SU-DHL-6 (cell line): Measurements from ENCODE around the gene STK11.
"Not testable (repeated sequence)": the region's sequence is repeated elsewhere in the genome, so short reads cannot be mapped to it uniquely, and the experiment has no call there.

Source experiments
- H2AFZ ChIP-seq: fragments of 200-600 bp; sonication (generic); 2 replicates; pipeline ENCODE4 v1.6.1; 2014; ENCODE audit warnings: low read depth, mild to moderate bottlenecking, moderate library complexity, mixed read lengths, antibody characterized with exemption, low read length; ENCODE audit not compliant: severe bottlenecking
- H3F3A ChIP-seq: fragments of 200-600 bp; shearing (Covaris generic); 2 replicates; pipeline ENCODE4 v1.6.0; 2016; ENCODE audit warnings: antibody characterized with exemption, mild to moderate bottlenecking; ENCODE audit not compliant: insufficient read depth
- H3K27ac ChIP-seq: fragments of 200-600 bp; sonication (generic); 2 replicates; pipeline ENCODE4 v1.5.1; 2016; ENCODE audit warnings: low read depth, mild to moderate bottlenecking, low read length, moderate library complexity, mixed read lengths
- H3K27me3 ChIP-seq: fragments of 200-600 bp; sonication (generic), shearing (Covaris generic); 2 replicates; pipeline ENCODE4 v1.6.0; 2014; ENCODE audit warnings: mild to moderate bottlenecking, low read length
- H3K36me3 ChIP-seq: fragments of 200-600 bp; sonication (generic); 2 replicates; pipeline ENCODE4 v1.6.1; 2014; ENCODE audit warnings: mild to moderate bottlenecking, low read length, mixed read lengths
- H3K4me2 ChIP-seq: fragments of 300-600, 200-600 bp; shearing (Covaris generic), sonication (generic); 2 replicates; pipeline ENCODE4 v1.6.0; 2014; ENCODE audit warnings: low read length, low read depth, mild to moderate bottlenecking; ENCODE audit not compliant: poor library complexity, severe bottlenecking
- H3K4me3 ChIP-seq: fragments of 200-600 bp; sonication (generic); 2 replicates; pipeline ENCODE4 v1.5.1; 2014; ENCODE audit warnings: antibody characterized with exemption, low read length, mild to moderate bottlenecking, mixed read lengths; ENCODE audit not compliant: insufficient read depth, poor library complexity, severe bottlenecking
- H3K79me2 ChIP-seq: fragments of 200-600 bp; sonication (generic); 2 replicates; pipeline ENCODE4 v1.6.1; 2014; ENCODE audit warnings: mild to moderate bottlenecking, low read length, moderate library complexity; ENCODE audit not compliant: insufficient read depth
- H3K9ac ChIP-seq: fragments of 200-600 bp; sonication (generic); 2 replicates; pipeline ENCODE4 v1.7.0; 2014; ENCODE audit warnings: mild to moderate bottlenecking, low read length
- H3K9me2 ChIP-seq: fragments of 200-600 bp; sonication (generic); replicated peaks from 2 replicates; pipeline ENCODE4 v1.6.1; 2014; ENCODE audit warnings: low read length; ENCODE audit not compliant: insufficient read depth
- H3K9me3 ChIP-seq: fragments of 200-600 bp; sonication (generic); 2 replicates; pipeline ENCODE4 v1.6.1; 2014; ENCODE audit warnings: low read length, mixed read lengths; ENCODE audit not compliant: insufficient read depth
- H4K20me1 ChIP-seq: fragments of 200-600 bp; sonication (generic); 2 replicates; pipeline ENCODE4 v1.6.1; 2014; ENCODE audit warnings: low read depth, mild to moderate bottlenecking, antibody characterized with exemption, low read length, moderate library complexity, mixed read lengths
- CTCF ChIP-seq: fragments of 200-600 bp; sonication (generic); IDR thresholded peaks from one replicate; pipeline ENCODE4 v1.5.1; 2017; ENCODE audit warnings: antibody characterized with exemption, mild to moderate bottlenecking, low read length, moderate library complexity; ENCODE audit not compliant: insufficient read depth, poor library complexity, severe bottlenecking
- EZH2phosphoT487 ChIP-seq: fragments of 200-600 bp; sonication (generic), shearing (Covaris generic); conservative IDR thresholded peaks from 2 replicates; pipeline ENCODE4 v1.6.1; 2018; ENCODE audit warnings: mild to moderate bottlenecking, antibody characterized with exemption, low read length, moderate library complexity, mixed read lengths

The STK11 gene

DNA sequence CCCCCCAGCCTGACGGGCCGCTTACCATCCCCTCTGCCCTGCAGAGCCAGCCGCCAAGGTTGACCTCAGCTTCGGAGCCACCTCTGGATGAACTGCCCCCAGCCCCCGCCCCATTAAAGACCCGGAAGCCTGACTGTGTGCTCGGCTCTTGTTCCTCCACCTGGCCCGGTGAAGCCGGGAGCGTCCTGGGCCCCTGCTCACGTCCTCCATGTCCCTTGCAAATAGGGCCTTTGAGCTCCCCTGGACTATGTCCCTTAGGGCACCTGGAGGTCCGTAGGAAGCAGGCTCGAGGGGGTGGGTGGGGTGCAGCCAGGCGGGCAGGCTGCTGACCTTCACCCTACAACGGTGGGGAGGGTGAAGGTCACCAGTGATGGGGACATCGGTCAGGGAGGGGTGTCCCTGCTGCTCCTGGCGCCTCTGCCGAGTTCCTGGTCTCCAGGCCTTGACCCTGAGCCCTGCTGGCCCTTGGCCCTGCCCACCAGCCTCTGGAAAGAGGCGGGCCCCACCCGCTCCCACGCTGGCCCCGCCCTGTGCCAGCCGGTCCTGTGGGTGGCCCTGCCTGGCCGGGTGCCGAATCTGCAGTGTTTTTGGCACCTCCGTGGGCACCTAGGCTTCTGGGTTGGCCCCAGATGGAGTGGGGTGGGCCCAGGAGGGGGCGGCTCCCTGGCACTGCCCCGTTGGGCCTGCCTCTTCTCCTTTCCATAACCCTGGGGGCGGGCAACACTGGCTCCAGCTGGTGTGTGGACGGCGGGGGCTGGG is 39.3 kb downstream of the STK11 start:
- Histone ChIP-seq H3K9ac (peak overlapping the region; percentile 53), H3K27ac (peak overlapping the region; percentile 66), H4K20me1 (no peaks in the 10 kb centered on the region), H3K4me3 (peak overlapping the region; percentile 18), H2AFZ (no peak overlapping the region), H3K79me2 (peaks cover 13% of the 10 kb centered on the region; the same call in 1 of the 2 replicates), H3K4me2 (peak overlapping the region; percentile 56), H3K27me3 (no peaks in the 10 kb centered on the region), H3K9me3 (no peaks in the 10 kb centered on the region), H3K36me3 (no peaks in the 10 kb centered on the region), H3K9me2 (no peaks in the 10 kb centered on the region), H3F3A (peaks cover 25% of the 10 kb centered on the region; the same call in 1 of the 2 replicates)
- TF ChIP-seq EZH2phosphoT487 (no peak), CTCF (no peak)

- H3K4me2 ChIP-seq: peak overlapping the region; percentile 56
- no peaks in the 10 kb centered on the region for H3K27me3 ChIP-seq
- peaks cover 25% of the 10 kb centered on the region; the same call in 1 of the 2 replicates for H3F3A ChIP-seq
- H2AFZ ChIP-seq: no peak overlapping the region
- H3K9ac ChIP-seq: no peak overlapping the region
- TF ChIP-seq EZH2phosphoT487 (no peak), CTCF (no peak)
- no peaks in the 10 kb centered on the region for H3K9me2 ChIP-seq
- H4K20me1 ChIP-seq: no peaks in the 10 kb centered on the region
- H3K9me3 ChIP-seq: no peaks in the 10 kb centered on the region
- no peaks in the 10 kb centered on the region for H3K36me3 ChIP-seq
- peaks cover 16% of the 10 kb centered on the region for H3K79me2 ChIP-seq
- H3K4me3 ChIP-seq: no peak overlapping the region
- peak overlapping the region; percentile 31; the same call in 1 of the 2 replicates for H3K27ac ChIP-seq
These were observed 40.1 kb downstream of the STK11 start for GRCh38 chr19:1245494-1246264.

DNA sequence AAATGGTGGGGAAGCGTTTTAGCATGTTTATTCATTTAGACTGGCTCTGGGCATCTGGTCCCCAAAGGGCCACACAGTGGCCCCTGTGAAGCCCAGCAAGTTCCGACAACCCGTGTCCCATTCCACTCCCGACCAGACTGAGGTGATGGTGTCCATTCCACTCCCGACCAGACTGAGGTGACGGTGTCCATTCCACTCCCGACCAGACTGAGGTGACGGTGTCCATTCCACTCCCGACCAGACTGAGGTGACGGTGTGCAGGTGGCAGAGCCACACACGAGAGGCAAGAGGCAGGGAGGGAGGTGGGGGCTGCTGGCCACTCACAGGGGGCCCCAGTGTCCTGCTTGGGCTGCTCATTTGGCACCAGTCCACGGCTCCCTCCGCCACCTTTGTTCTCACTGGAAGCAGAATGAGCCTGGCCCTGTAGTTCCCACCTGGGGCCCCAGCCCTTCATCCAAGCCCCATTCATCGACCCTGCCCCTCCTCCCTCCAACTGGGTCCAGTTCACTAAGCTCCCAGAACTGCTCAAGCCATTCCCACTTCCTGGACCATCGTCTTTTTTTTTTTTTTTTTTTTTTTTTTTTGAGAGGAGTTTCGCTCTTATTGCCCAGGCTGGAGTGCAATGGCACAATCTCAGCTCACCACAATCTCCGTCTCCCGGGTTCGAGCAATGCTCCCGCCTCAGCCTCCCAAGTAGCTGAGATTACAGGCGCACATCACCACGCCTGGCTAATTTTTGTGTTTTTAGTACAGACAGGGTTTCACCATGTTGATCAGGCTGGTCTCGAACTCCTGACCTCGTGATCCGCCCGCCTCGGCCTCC is 40.9 kb downstream of the STK11 start:
- peaks cover 24% of the 10 kb centered on the region for H3K79me2 ChIP-seq
- not testable (repeated sequence) for H4K20me1 ChIP-seq, H3K9me3 ChIP-seq, H3K4me3 ChIP-seq, H2AFZ ChIP-seq, H3K4me2 ChIP-seq, H3K9me2 ChIP-seq, H3K36me3 ChIP-seq, H3K27me3 ChIP-seq, H3K9ac ChIP-seq
- peaks cover 27% of the 10 kb centered on the region; the same call in 1 of the 2 replicates for H3F3A ChIP-seq
- H3K27ac ChIP-seq: peak overlapping the region; percentile 31; the same call in 1 of the 2 replicates
